ENCODE measurements around the gene PLA2G10. TPM values are rescaled to one million over a fixed set of nuclear protein-coding genes. Genes with fewer than 3 reads are reported as not detected.

Gene PLA2G10
- total and polyA plus RNA-seq, 2 of the 13 experiments (the other 11 are each of a cell fraction or from before 2014, with no cell fraction given) = not detected

- TF ChIP-seq ZNF101 (CRISPR knock-in tag; IDR thresholded peaks at IDR 0.05; ENCODE audit: borderline replicate concordance, low read depth) = 0 out of 2 replicates have a peak, but pooled peaks have one; percentile 21
- no peak for TF ChIP-seq GTF3A (CRISPR knock-in tag; conservative IDR thresholded peaks at IDR 0.05)
- TF ChIP-seq KDM6A (CRISPR knock-in tag; IDR thresholded peaks at IDR 0.05; ENCODE audit: low read depth) = peak; percentile 55; the same call in 1 of the 2 replicates
- peak; percentile 36; the same call in 1 of the 2 replicates for TF ChIP-seq TOE1 (CRISPR knock-in tag; IDR thresholded peaks at IDR 0.05)
- TF ChIP-seq SNAPC4 (CRISPR knock-in tag; IDR thresholded peaks at IDR 0.05) = no peak
- TF ChIP-seq NAIF1 (CRISPR knock-in tag; IDR thresholded peaks at IDR 0.05; ENCODE audit: borderline replicate concordance) = no peak
- TF ChIP-seq ZNF841 (CRISPR knock-in tag; IDR thresholded peaks at IDR 0.05; ENCODE audit: borderline replicate concordance) = 0 out of 2 replicates have a peak, but pooled peaks have one; percentile 39
- peak; percentile 89 for TF ChIP-seq MNT (IDR thresholded peaks at IDR 0.05)
- TF ChIP-seq SALL1 (CRISPR knock-in tag; IDR thresholded peaks at IDR 0.05) = peak; percentile 88
- peak; percentile 95 for TF ChIP-seq ZNF766 (CRISPR knock-in tag; IDR thresholded peaks at IDR 0.05; ENCODE audit: borderline replicate concordance)
- no peak for TF ChIP-seq ZNF530 (CRISPR knock-in tag; IDR thresholded peaks at IDR 0.05; ENCODE audit: low read depth)
- no peak for TF ChIP-seq SUZ12 (IDR thresholded peaks at IDR 0.05; ENCODE audit: low read depth, low read length)
- no peak for TF ChIP-seq ZNF678 (CRISPR knock-in tag; IDR thresholded peaks at IDR 0.05)
- TF ChIP-seq ZNF264 (CRISPR knock-in tag; IDR thresholded peaks at IDR 0.05) = peak; percentile 28; the same call in 1 of the 2 replicates
- no peak for TF ChIP-seq ZSCAN22 (CRISPR knock-in tag; IDR thresholded peaks at IDR 0.05)
- no peak; the same call in 1 of the 2 replicates for TF ChIP-seq ZNF367 (CRISPR knock-in tag; IDR thresholded peaks at IDR 0.05; ENCODE audit: borderline replicate concordance)
- TF ChIP-seq ZNF326 (CRISPR knock-in tag; IDR thresholded peaks at IDR 0.05; ENCODE audit: borderline replicate concordance) = no peak
- TF ChIP-seq FOXC1 (CRISPR knock-in tag; IDR thresholded peaks at IDR 0.05; ENCODE audit: borderline replicate concordance) = peak; percentile 73
- no peak for TF ChIP-seq MTA1 (CRISPR knock-in tag; IDR thresholded peaks at IDR 0.05; ENCODE audit: borderline replicate concordance)
- TF ChIP-seq JUND (CRISPR knock-in tag; IDR thresholded peaks at IDR 0.05) = no peak
- no peak for TF ChIP-seq ZNF256 (CRISPR knock-in tag; conservative IDR thresholded peaks at IDR 0.05)
- TF ChIP-seq HNRNPL (IDR thresholded peaks at IDR 0.05; ENCODE audit: low read depth, low read length) = 0 out of 2 replicates have a peak, but pooled peaks have one; percentile 44
- 0 out of 2 replicates have a peak, but pooled peaks have one; percentile 80 for TF ChIP-seq ZNF569 (CRISPR knock-in tag; IDR thresholded peaks at IDR 0.05; ENCODE audit: borderline replicate concordance)
- peak; percentile 77 for TF ChIP-seq ZZZ3 (CRISPR knock-in tag; IDR thresholded peaks at IDR 0.05; ENCODE audit: borderline replicate concordance)
Measured at GRCh38 chr16:14632693-14633569, 61.2 kb downstream of the PLA2G10 start, which contains the start of gene BFAR (continued).

Measured in HepG2 (cell line).